ENCODE measurements around the gene SNX10. TPM values are rescaled to one million over a fixed set of nuclear protein-coding genes. Genes with fewer than 3 reads are reported as not detected.

Gene SNX10
- total and polyA plus RNA-seq, 5 donors, result 1.3 to 3.5 (median 2.8) TPM

DNA sequence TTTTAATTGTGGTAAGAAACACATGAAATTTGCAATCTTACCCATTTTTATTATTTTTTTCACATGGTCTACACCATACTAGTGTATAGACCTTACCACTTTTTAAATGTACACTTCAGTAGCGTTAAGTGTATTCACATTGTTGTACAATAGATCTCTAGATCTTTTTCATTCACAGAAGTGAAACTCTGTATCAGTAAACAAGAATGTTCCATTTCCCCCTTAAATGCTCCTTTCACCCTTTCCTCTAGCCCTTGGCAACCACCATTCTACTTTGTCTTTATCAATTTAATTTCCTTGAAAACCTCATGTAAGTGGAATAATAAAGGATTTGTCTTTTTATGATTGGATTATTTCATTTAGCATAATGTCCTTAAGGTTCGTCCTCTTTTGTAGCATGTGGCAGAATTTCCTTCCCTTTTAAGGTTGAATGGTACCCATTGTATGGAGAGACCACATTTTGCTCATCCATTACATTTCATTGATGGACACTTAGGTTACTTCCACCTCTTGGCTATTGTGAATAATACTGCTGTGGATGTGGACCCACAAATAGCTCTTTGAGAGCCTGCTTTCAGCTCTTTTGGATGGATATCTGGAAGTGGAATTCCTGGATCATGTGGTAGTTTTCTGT, 45.7 kb downstream of the SNX10 start:
- 43% methylated on average over 2 of the region's 2 CpGs for WGBS
- H3K27ac ChIP-seq (ENCODE audit: low read length), result no peak overlapping the region
- H3K4me3 ChIP-seq (ENCODE audit: low read length), result no peak overlapping the region
- H3K4me1 ChIP-seq (ENCODE audit: control insufficient read depth, insufficient read depth, low read length), result no peaks in the 10 kb centered on the region
- H3K9me3 ChIP-seq (ENCODE audit: control insufficient read depth, low read length), result no peaks in the 10 kb centered on the region
- H3K27me3 ChIP-seq (ENCODE audit: control insufficient read depth, insufficient read depth), result no peaks in the 10 kb centered on the region
- no peak for ATAC-seq
- no peak for DNase-seq
- intact Hi-C loops (cut with DNase I), result no loop called here

DNA sequence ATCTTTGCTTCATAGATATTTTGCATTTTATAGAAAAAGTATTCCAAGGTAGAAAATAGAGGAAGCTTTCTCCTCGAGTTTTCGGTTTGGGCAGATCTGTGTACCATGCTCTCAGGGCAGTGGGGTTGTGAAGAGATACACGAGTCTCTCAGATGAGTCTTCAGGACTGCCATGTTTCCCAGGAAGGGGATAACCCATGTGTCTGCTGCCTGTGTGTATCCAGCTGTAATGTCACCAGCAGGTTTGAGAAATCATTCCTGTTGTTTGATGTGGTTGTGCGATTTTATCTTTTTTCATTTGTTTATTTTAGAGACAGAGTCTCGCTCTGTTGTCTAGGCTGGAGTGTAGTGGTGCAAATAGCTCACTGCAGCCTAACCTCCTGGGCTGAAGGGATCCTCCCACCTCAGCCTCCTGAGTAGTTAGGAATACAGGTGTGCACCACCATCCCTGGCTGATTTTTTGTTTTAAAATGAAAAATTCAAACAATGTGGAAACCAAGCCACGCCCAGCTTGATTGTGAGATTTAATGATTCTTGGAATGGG, 48.9 kb downstream of the SNX10 start:
- Histone ChIP-seq H3K4me1 (ENCODE audit: control insufficient read depth, insufficient read depth, low read length) (no peaks in the 10 kb centered on the region), H3K9me3 (ENCODE audit: control insufficient read depth, low read length) (no peaks in the 10 kb centered on the region), H3K27me3 (ENCODE audit: control insufficient read depth, insufficient read depth) (no peaks in the 10 kb centered on the region), H3K4me3 (ENCODE audit: low read length) (no peak overlapping the region), H3K27ac (ENCODE audit: low read length) (no peak overlapping the region)
- intact Hi-C loops (cut with DNase I), result no loop called here
- WGBS, result 81% methylated on average over 6 of the region's 6 CpGs
- DNase-seq, result no peak
- ATAC-seq, result no peak

DNA sequence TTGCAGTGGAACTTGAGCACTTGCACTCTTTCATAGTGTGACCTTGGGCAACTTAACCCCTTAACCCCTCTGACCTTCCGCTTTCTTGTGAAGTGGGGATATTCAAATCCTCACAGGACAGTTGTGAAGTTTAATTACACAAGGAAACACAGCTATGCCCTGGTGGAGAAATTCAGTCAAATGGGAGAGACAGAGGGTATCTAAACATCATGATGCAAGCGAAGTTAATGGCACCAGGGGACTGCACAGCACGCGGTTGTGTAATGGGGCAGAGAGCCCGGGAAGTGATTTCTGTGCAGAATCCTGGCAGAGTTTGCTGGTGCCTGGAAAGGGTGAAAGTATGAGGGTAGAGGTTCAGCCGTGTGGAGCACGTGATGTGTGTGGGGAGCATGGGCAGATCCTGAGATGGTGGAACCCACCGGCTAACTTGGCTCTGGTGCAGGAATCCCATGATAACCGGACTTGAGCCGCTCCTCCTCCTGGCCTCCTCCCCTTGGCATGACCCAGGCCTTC, 51.7 kb downstream of the SNX10 start:
- no peaks in the 10 kb centered on the region for H3K4me1 ChIP-seq (ENCODE audit: control insufficient read depth, insufficient read depth, low read length)
- WGBS, result 81% methylated on average over 10 of the region's 10 CpGs
- peak in 1 of 2 donors; percentile 54 for ATAC-seq
- no peak overlapping the region for H3K4me3 ChIP-seq (ENCODE audit: low read length)
- H3K27me3 ChIP-seq (ENCODE audit: control insufficient read depth, insufficient read depth), result no peaks in the 10 kb centered on the region
- peak in 1 of 3 donors; percentile 50 for DNase-seq
- H3K27ac ChIP-seq (ENCODE audit: low read length), result no peak overlapping the region
- no peaks in the 10 kb centered on the region for H3K9me3 ChIP-seq (ENCODE audit: control insufficient read depth, low read length)
- intact Hi-C loops (cut with DNase I), result no loop called here

DNA sequence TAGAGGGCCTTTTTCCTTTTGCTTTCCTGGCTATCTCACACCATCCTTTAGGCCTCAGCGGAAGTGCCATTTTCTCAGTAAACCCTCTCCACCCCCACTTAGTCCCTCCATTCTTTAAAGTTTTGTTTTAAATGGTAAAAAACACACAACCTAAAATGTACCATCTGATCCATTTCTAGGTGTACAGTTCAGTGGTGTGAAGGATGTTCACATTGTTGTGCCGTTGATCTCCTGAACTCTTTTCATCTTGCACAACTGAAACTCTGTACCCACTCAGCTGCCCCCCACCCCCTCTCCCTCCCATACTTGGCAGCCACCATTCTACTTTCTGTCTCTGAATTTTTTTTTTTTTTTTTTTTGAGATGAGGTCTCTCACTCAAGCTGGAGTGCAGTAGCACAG, 52.2 kb downstream of the SNX10 start:
- intact Hi-C loops (cut with DNase I), result no loop called here
- Histone ChIP-seq H3K27ac (ENCODE audit: low read length) (no peak overlapping the region), H3K4me3 (ENCODE audit: low read length) (no peak overlapping the region), H3K27me3 (ENCODE audit: control insufficient read depth, insufficient read depth) (no peaks in the 10 kb centered on the region), H3K9me3 (ENCODE audit: control insufficient read depth, low read length) (no peaks in the 10 kb centered on the region), H3K4me1 (ENCODE audit: control insufficient read depth, insufficient read depth, low read length) (no peaks in the 10 kb centered on the region)
- DNase-seq, result no peak
- WGBS, result 94% methylated on average over 2 of the region's 2 CpGs
- no peak for ATAC-seq

DNA sequence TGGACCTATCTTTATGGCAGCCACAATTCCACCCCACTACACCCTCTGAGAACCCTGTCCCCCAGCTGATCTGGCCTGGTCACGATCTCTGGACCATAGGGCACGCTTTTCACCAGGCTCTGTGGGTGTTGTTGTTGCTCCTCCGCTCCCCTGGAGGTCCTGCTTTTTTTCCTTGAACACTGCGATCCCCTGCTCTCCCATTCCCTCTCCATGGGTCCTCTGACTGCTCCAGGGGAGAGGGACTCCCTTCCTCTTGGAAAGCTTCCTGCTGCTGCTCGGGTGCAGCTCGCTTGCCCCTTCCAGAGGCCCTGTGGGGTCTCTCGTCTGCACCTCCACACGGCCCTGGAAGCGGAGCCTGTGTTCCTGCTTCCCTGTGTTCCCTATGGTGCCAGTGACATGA, 53.5 kb downstream of the SNX10 start:
- no peak for DNase-seq
- ATAC-seq, result no peak
- no peaks in the 10 kb centered on the region for H3K4me1 ChIP-seq (ENCODE audit: control insufficient read depth, insufficient read depth, low read length)
- no peaks in the 10 kb centered on the region for H3K9me3 ChIP-seq (ENCODE audit: control insufficient read depth, low read length)
- intact Hi-C loops (cut with DNase I), result no loop called here
- H3K27ac ChIP-seq (ENCODE audit: low read length), result no peak overlapping the region
- H3K27me3 ChIP-seq (ENCODE audit: control insufficient read depth, insufficient read depth), result no peaks in the 10 kb centered on the region
- H3K4me3 ChIP-seq (ENCODE audit: low read length), result no peak overlapping the region
- WGBS, result 81% methylated on average over 9 of the region's 9 CpGs

DNA sequence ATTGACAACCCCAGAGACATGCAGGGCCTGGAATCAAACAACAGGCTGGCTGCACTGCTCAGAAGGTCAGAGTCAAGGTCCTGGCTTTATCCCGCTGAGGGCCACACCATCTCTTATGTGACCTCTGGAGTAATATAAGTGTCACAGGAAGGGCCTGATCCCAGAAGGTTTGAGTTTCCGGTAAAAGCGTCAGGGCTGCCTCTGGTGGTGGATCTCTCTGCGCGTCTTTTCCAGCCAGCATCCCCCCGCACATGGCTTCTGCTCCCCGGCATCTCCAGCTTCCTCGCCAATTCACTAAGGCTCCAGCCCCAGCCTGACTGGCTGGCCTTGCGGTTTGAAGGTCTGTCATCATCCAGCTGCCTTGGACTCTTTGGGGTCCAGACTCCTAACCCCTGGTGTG, 54.2 kb downstream of the SNX10 start:
- Histone ChIP-seq H3K4me1 (ENCODE audit: control insufficient read depth, insufficient read depth, low read length) (no peaks in the 10 kb centered on the region), H3K27ac (ENCODE audit: low read length) (no peak overlapping the region), H3K4me3 (ENCODE audit: low read length) (no peak overlapping the region), H3K27me3 (ENCODE audit: control insufficient read depth, insufficient read depth) (no peaks in the 10 kb centered on the region), H3K9me3 (ENCODE audit: control insufficient read depth, low read length) (no peaks in the 10 kb centered on the region)
- ATAC-seq (no peak), DNase-seq (no peak)
- intact Hi-C loops (cut with DNase I), result no loop called here
- 80% methylated on average over 9 of the region's 9 CpGs for WGBS

DNA sequence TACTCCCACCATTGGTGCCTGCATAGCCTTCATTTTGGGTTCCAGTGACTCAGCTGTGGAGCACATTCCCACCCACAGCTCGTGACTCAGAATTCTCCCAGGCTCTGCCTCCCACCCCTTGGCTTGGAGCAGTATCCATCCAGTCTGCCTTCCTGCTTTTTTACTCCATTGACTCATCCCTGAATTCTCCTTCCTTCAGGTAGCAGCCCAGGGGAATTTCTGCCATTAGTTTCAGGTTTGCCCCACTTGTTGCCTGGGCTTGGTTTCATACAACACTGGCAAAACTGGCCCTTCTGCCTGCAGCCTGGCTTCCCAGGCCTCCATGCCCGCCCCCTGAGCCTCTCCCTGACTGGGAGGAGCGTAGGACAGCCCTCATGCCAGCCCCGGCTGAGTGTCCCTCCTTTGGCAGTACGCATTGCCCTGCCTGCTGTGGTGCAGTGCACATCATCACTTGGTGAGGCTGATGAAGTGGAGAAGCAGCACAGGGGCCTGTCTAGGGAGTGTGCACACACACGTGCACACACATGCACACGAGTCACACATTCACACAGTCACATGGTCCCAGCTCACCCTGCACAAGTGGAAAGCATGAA, 55.0 kb downstream of the SNX10 start:
- 73% methylated on average over 7 of the region's 7 CpGs for WGBS
- H3K4me1 ChIP-seq (ENCODE audit: control insufficient read depth, insufficient read depth, low read length), result no peaks in the 10 kb centered on the region
- ATAC-seq (no peak), DNase-seq (no peak)
- H3K4me3 ChIP-seq (ENCODE audit: low read length), result no peak overlapping the region
- no peak overlapping the region for H3K27ac ChIP-seq (ENCODE audit: low read length)
- intact Hi-C loops (cut with DNase I), result no loop called here
- no peaks in the 10 kb centered on the region for H3K27me3 ChIP-seq (ENCODE audit: control insufficient read depth, insufficient read depth)
- H3K9me3 ChIP-seq (ENCODE audit: control insufficient read depth, low read length), result no peaks in the 10 kb centered on the region

DNA sequence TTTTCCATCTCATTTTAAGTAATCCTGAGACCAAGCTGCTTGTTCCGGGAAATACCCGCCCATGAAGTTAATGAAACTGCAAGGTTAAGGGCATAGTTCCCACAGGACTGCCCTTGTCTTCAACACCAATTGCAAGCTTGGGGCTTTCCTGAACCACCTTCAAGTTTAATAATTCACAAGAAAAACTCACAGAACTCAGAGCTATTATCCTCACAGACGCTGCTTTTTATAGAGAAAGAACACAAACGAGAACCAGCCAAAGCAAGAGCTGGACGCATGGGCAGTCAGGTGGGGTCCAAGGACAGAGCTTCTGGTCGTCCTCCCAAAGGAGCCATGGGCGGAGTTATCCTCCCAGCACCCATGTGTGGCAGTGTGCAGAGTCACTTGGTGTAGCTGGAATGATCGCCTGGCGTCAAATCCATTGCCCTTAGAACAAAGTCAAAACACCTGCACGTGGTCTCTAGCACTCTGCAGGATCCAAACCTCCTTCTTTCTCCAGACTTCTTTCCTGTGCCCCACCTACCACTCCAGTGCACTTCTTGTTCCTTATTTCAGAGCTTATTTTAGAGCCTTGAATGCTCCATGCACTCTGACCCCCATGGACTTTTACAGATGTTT, 56.7 kb downstream of the SNX10 start:
- intact Hi-C loops (cut with DNase I), result no loop called here
- Histone ChIP-seq H3K9me3 (ENCODE audit: control insufficient read depth, low read length) (no peaks in the 10 kb centered on the region), H3K4me3 (ENCODE audit: low read length) (no peak overlapping the region), H3K4me1 (ENCODE audit: control insufficient read depth, insufficient read depth, low read length) (no peaks in the 10 kb centered on the region), H3K27ac (ENCODE audit: low read length) (no peak overlapping the region), H3K27me3 (ENCODE audit: control insufficient read depth, insufficient read depth) (no peaks in the 10 kb centered on the region)
- no peak for ATAC-seq
- WGBS, result 85% methylated on average over 10 of the region's 10 CpGs
- no peak for DNase-seq

DNA sequence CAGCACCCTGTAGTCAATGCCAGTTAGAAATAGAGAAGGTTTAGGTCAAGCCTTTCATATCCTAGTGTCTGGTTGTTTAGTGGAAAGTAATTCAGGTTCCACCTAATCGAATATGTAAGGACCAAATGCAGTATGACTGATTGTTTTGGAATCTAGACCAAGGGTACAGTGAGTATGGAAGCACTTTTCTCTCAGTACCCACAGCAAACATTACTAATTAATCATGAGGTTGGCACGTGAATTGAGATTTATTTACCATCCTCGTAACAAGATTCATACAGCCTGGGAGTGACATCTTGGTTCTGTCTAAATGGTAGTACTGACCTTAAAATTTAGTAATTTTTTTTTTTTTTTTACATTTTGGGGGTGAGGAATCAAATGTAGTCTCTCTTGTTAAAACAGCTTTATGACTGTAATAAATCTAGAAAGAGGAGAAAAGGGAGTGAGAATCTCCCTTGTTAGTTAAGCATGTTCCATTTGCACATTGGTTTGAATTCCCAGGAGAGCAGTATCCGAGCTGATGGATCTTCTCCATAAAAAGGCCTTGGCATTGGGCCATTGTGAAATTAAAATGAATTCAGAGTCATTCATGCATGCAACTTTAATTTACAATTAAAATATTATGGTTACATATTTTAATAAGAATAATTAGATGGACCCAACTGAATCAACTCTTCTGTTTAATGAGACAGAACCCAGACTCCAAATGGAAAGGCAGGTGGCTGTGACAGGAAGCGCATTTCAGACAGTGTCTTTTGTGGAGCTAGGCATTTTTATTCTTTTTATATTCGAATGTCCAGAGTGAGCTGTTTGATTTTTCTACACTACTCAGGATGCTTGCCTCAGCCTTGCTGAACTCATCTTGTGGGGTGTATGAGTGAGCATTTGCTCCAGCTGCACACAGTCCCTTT, 57.6 kb downstream of the SNX10 start:
- ATAC-seq, result no peak
- H3K4me1 ChIP-seq (ENCODE audit: control insufficient read depth, insufficient read depth, low read length), result no peaks in the 10 kb centered on the region
- H3K27ac ChIP-seq (ENCODE audit: low read length), result no peak overlapping the region
- H3K9me3 ChIP-seq (ENCODE audit: control insufficient read depth, low read length), result no peaks in the 10 kb centered on the region
- no peak overlapping the region for H3K4me3 ChIP-seq (ENCODE audit: low read length)
- no peak for DNase-seq
- no peaks in the 10 kb centered on the region for H3K27me3 ChIP-seq (ENCODE audit: control insufficient read depth, insufficient read depth)
- intact Hi-C loops (cut with DNase I), result no loop called here
- 80% methylated on average over 6 of the region's 6 CpGs for WGBS

DNA sequence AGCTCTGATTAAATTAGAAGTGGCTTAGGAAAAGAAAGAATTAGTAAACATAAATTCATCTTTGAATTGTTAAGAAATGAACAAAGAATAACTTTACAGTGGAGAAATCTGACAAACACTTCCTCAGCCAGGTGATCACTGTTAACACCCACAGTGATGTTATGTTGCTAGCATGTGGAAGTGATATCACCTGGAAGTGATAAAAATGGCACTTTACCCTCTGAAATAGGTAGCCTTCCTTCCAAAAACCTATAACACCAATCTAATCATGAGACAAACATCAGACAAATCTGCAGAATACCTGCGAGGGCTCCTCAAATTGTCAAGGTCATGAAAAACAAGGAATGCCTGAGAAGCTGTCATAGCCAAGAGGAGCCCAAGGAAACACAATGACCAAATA, 59.5 kb downstream of the SNX10 start:
- no peaks in the 10 kb centered on the region for H3K4me1 ChIP-seq (ENCODE audit: control insufficient read depth, insufficient read depth, low read length)
- no peak overlapping the region for H3K27ac ChIP-seq (ENCODE audit: low read length)
- DNase-seq (no peak), ATAC-seq (no peak)
- no peaks in the 10 kb centered on the region for H3K27me3 ChIP-seq (ENCODE audit: control insufficient read depth, insufficient read depth)
- intact Hi-C loops (cut with DNase I), result no loop called here
- 77% methylated on average over 1 of the region's 1 CpG for WGBS
- no peaks in the 10 kb centered on the region for H3K9me3 ChIP-seq (ENCODE audit: control insufficient read depth, low read length)
- no peak overlapping the region for H3K4me3 ChIP-seq (ENCODE audit: low read length)

Data from right cardiac atrium (tissue), 5 donors.